Ramos (cell line): ENCODE data around the gene LRWD1.

Source experiments
- in situ Hi-C: fragments of 300-500 bp; cut with MboI; formaldehyde crosslinking; loops from one replicate; pipeline ENCODE4 v1.14.3; 2022; ENCODE audit warnings: low sequenced_read_pairs; ENCODE audit not compliant: unreplicated experiment

LRWD1 gene

DNA sequence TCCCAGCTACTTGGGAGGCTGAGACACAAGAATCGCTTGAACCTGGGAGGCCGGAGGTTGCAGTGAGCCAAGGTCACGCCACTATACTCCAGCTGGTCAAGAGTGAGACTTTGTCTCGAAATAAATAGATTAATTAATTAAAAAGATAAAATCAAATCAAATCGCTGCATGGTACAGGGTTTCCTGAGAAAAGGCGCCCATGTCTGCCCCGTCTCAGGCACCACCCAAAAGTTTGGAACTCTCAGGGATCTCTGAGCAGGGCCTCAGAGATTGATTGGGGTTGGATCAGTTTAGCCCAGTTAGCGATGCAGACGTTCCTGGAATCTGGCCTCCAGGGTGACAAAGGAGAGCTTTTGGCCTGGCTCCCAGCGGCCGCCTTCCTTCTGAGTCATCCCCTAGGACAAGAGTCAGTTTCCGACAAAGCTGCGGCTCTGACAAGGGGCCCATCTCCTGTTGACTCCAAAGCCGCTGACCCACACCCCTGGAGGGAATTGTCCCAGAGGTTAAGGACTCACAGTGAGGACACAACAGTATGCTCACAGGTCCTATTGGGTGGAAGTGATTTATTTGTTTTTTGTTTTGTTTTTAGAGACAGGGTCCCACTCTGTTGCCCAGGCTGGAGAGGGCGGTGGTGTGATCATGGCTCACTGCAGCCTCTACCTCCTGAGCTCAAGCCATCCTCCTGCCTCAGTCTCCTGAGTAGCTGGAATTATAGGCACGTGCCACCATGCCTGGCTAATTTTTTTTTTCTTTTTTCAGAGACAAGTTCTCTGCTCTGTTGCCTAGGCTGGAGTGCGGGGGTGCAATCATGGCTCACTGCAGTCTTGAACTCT lies 24.6 kb upstream of the LRWD1 start:
- in situ Hi-C loops = loop anchor here (10.0 kb wide), 1 partner anchor 575 kb away; no protein-coding TSS in a partner anchor

DNA sequence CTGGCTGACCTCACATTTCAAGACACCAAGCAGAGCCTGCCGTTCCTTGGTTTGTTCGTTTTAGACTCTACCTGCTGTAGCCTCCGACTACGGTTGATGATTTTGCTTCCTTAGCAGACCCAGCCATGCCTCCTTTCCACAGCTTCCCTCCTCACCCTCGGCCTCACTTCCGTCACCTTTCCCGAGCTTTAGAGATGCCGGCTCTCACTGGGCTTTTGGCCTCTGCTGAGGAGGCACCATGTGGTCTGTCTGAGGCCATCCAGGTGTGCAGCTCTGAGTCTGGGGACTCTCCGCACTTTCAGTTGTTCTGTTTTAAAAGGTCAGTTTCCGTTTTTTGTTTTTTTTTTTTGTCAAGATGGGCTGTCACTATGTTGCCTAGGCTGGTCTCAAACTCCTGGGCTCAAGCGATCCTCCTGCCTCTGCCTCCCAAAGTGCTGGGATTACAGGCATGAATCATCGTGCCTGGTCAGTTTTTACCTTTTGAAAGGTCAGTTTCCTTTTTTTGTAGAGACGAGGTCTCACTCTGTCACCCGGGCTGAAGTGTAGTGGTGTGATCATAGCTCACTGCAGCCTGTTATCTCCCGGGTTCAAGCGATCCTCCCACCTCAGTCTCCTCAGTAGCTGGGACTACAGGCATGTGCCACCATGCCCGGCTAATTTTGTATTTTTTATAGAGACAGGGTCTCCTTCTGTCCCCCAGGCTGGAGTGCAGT lies 19.7 kb upstream of the LRWD1 start:
- in situ Hi-C loops = loop anchor here (5.0 to 10.0 kb wide), 2 partner anchors 38 to 580 kb away; no protein-coding TSS in a partner anchor

DNA sequence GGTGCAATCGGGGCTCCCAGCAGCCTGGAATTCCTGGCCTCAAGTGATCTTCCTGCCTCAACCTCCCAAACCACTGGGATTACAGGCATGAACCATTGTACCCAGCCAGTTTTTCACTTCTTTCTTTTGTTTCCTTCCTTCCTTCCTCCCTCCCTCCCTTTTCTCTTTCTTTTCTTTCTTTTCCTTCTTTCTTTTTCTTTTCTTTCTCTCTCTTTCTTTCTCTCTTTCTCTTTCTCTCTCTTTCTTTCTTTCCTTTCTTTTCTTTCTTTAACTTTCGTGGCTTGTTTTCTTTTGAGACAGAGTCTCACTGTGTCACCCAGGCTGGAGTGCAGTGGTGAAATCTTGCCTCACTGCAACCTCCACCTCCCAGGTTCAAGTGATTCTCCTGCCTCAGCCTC lies 19.1 kb upstream of the LRWD1 start:
- in situ Hi-C loops = loop anchor here (5.0 to 10.0 kb wide), 2 partner anchors 38 to 581 kb away; no protein-coding TSS in a partner anchor

- in situ Hi-C loops = loop anchor here (5.0 to 10.0 kb wide), 2 partner anchors 39 to 582 kb away; no protein-coding TSS in a partner anchor
Observed at GRCh38 chr7:102446387-102447156, 18.2 kb upstream of the LRWD1 start.

GRCh38 chr7:102447311-102447710 lies 17.5 kb upstream of the LRWD1 start:
- in situ Hi-C loops = loop anchor here (5.0 to 10.0 kb wide), 2 partner anchors 40 to 583 kb away; no protein-coding TSS in a partner anchor

DNA sequence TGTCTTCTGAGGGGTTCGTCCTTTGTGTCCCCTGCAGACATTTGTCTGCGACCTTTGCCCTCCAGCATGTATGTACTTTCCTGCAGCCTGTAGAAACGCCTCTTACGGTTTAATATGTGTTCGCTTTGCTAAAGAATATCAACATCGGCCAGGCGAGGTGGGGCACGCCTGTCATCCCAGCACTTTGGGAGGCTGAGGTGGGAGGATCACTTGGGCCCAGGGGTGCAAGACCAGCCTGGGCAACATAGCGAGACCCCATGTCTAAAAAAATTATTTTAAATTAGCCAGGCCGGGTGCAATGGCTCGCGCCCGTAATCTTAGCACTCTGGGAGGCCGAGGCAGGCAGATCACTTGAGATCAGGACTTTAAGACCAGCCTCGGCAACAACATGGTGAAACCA lies 15.6 kb upstream of the LRWD1 start:
- in situ Hi-C loops = loop anchor here (5.0 to 10.0 kb wide), 2 partner anchors 42 to 584 kb away; no protein-coding TSS in a partner anchor

GRCh38 chr7:102450242-102450641 lies 14.5 kb upstream of the LRWD1 start:
- in situ Hi-C loops = loop anchor here (25.0 kb wide), 2 partner anchors 287 to 1588 kb away; partner anchors contain the start of genes FAM185A, SLC12A9 and TRIP6

GRCh38 chr7:102451371-102452054 lies 13.3 kb upstream of the LRWD1 start:
- in situ Hi-C loops = loop anchor here (25.0 kb wide), 2 partner anchors 286 to 1589 kb away; partner anchors contain the start of genes FAM185A, SLC12A9 and TRIP6

- in situ Hi-C loops = loop anchor here (25.0 kb wide), 2 partner anchors 285 to 1590 kb away; partner anchors contain the start of genes FAM185A, SLC12A9 and TRIP6
Observed at GRCh38 chr7:102452451-102452850, 12.3 kb upstream of the LRWD1 start.

- in situ Hi-C loops = loop anchor here (25.0 kb wide), 2 partner anchors 284 to 1591 kb away; partner anchors contain the start of genes FAM185A, SLC12A9 and TRIP6
Observed at GRCh38 chr7:102453319-102453718, 11.5 kb upstream of the LRWD1 start.

- in situ Hi-C loops = loop anchor here (25.0 kb wide), 2 partner anchors 283 to 1592 kb away; partner anchors contain the start of genes FAM185A, SLC12A9 and TRIP6
Observed at GRCh38 chr7:102454468-102454867, 10.3 kb upstream of the LRWD1 start.

GRCh38 chr7:102454932-102455331 lies 9.9 kb upstream of the LRWD1 start:
- in situ Hi-C loops = loop anchor here (25.0 kb wide), 2 partner anchors 282 to 1593 kb away; partner anchors contain the start of genes FAM185A, SLC12A9 and TRIP6

DNA sequence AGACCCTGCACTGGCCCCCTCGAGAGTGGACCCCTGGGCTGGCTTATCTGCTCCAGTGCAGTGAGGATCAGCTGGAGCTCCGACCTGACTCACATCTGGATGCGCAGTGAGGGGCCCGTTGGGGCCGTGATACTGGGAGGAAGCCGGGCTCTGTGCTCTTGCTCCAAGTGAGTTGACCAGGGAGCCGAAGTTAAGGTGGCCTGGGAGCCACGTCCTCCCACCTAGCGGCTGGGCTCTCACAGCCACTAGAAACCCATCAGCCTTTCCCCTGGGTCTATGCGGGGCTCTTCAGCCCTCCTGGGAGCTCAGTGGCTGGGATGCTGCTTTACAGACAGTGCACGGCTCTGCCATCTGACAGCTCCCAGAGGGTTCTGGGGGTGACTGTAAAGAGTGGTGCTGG lies 9.2 kb upstream of the LRWD1 start:
- in situ Hi-C loops = loop anchor here (25.0 kb wide), 2 partner anchors 282 to 1593 kb away; partner anchors contain the start of genes FAM185A, SLC12A9 and TRIP6

DNA sequence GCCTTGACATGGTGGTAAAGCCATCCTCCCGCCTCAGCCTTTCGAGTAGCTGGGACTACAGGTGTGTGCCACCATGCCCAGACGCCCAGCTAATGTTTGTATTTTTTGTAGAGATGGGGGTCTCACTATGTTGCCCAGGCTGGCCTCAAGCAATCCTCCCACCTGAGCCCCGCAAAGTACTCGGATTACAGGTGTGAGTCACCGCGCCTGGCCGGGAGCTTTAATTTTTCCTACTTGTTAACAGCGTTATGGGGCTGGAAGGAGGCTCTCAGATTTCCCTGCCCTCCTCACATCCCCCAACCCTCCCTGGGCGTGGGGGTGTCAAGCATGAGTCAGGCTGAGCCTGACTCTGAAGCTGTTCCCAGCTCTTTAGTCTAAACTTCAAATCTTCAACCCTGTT lies 8.5 kb upstream of the LRWD1 start:
- in situ Hi-C loops = loop anchor here (25.0 kb wide), 2 partner anchors 281 to 1594 kb away; partner anchors contain the start of genes FAM185A, SLC12A9 and TRIP6

- in situ Hi-C loops = loop anchor here (25.0 kb wide), 2 partner anchors 280 to 1595 kb away; partner anchors contain the start of genes FAM185A, SLC12A9 and TRIP6
Observed at GRCh38 chr7:102457352-102457924, 7.3 kb upstream of the LRWD1 start.

DNA sequence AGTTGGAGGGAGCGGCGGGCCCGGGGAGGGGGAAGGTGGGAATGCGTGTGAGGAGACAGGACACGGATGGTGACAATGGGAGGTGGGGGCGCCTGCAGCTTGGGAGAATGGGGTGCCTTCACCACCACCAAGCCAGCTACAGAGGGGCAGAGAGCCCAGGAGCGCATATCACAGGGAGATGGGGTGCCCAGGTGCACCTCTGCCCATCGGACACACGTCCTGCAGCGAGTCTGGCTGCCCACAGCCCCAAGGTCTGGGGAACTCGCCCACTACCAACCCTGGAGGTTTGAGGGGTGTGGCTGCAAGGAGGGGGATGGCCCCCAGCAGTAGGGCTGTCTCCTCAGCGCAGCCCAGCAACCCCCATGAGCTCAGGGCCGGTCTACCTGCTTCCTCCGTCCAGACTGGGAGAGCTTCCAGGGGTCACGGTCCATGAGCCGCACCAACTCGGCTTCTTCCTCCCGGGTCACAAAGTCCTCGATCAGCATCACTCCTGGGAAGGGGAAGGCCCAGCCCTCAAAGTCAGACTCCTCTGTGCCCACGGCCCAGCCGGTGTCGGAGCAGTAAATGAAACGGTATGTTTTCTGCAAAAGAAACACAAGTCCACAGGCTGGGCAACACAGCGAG lies 5.5 kb upstream of the LRWD1 start:
- in situ Hi-C loops = loop anchor here (25.0 kb wide), 2 partner anchors 278 to 1597 kb away; partner anchors contain the start of genes FAM185A, SLC12A9 and TRIP6

GRCh38 chr7:102460467-102460866 lies 4.3 kb upstream of the LRWD1 start:
- in situ Hi-C loops = loop anchor here (25.0 kb wide), 2 partner anchors 277 to 1598 kb away; partner anchors contain the start of genes FAM185A, SLC12A9 and TRIP6
